H1 (cell line): ENCODE data around the gene PITPNC1. TPM values are rescaled to one million over a fixed set of nuclear protein-coding genes. Genes with fewer than 3 reads are reported as not detected.

ENCODE experiments used
- CTCF ChIA-PET: fragments of 300-600 bp; sonication (Branson Sonifier 250); formaldehyde crosslinking; loops from one replicate; lab custom pipeline; 2021; ENCODE audit not compliant: partially characterized antibody; lab: Charles Lee
- POLR2A ChIA-PET: fragments of 300-600 bp; sonication (Branson Sonifier 250); formaldehyde crosslinking; loops from one replicate; lab custom pipeline; 2021; ENCODE audit warnings: inconsistent platforms; ENCODE audit not compliant: partially characterized antibody; lab: Charles Lee
- DNase-seq, 2 experiments: peaks; one replicate each; pipeline versions ENCODE4 v3.0.0 to v3.0.0-alpha.2; 2010 to 2022; ENCODE audit warnings: low spot score in 2 of 2, low read depth in 1 of 2, mixed read lengths in 1 of 2
- FAIRE-seq: peaks from 2 replicates; lab custom pipeline; 2011; peaks lifted over from hg19 to GRCh38; lab: Jason Lieb, UNC
- H2AFZ ChIP-seq: 2 replicates; pipeline ENCODE4 v1.8.1; 2012; ENCODE audit warnings: low read length, inconsistent platforms
- H2AK5ac ChIP-seq: 2 replicates; pipeline ENCODE4 v1.6.1; 2013; ENCODE audit warnings: low read depth, low read length
- H2BK120ac ChIP-seq: replicated peaks from 2 replicates; pipeline ENCODE3; 2013; ENCODE audit warnings: low read depth, low read length, inconsistent platforms
- H2BK12ac ChIP-seq: 2 replicates; pipeline ENCODE4 v1.6.1; 2013; ENCODE audit warnings: low read depth, low read length
- H2BK15ac ChIP-seq: 2 replicates; pipeline ENCODE4 v1.6.1; 2013; ENCODE audit warnings: low read length
- H2BK20ac ChIP-seq: 2 replicates; pipeline ENCODE4 v1.6.1; 2013; ENCODE audit warnings: low read length
- H2BK5ac ChIP-seq: 2 replicates; pipeline ENCODE4 v1.6.1; 2013; ENCODE audit warnings: low read depth, low read length
- H3K14ac ChIP-seq: 2 replicates; pipeline ENCODE4 v1.6.1; 2013; ENCODE audit warnings: inconsistent platforms; ENCODE audit not compliant: insufficient read length
- H3K18ac ChIP-seq: 2 replicates; pipeline ENCODE4 v1.6.1; 2013; ENCODE audit warnings: low read length; ENCODE audit errors: extremely low read depth
- H3K23ac ChIP-seq: 2 replicates; pipeline ENCODE4 v1.6.1; 2013; ENCODE audit warnings: inconsistent platforms; ENCODE audit not compliant: insufficient read length
- H3K23me2 ChIP-seq: 2 replicates; pipeline ENCODE4 v1.6.1; 2013; ENCODE audit warnings: low read depth, low read length
- H3K27ac ChIP-seq: 2 replicates; pipeline ENCODE4 v1.6.1; 2011; ENCODE audit warnings: low read depth, low read length, inconsistent platforms
- H3K27me3 ChIP-seq, 4 experiments: replicated peaks in 1 of 4; 1 replicate in 1 of 4; 2 replicates in 3 of 4; pipeline versions ENCODE4 v1.6.1 to v1.8.1; 2011 to 2013; ENCODE audit warnings: low read length in 3 of 4, mild to moderate bottlenecking in 3 of 4, inconsistent platforms in 2 of 4, mixed read lengths in 2 of 4, moderate library complexity in 1 of 4; ENCODE audit not compliant: control insufficient read depth in 3 of 4, insufficient read depth in 3 of 4; ENCODE audit errors: extremely low read depth in 1 of 4
- H3K36me3 ChIP-seq, 4 experiments: 2 replicates each; pipeline versions ENCODE4 v1.6.1 to v1.8.1; 2011 to 2013; ENCODE audit warnings: mild to moderate bottlenecking in 4 of 4, low read length in 3 of 4, moderate library complexity in 2 of 4, control low read depth in 1 of 4, inconsistent platforms in 1 of 4; ENCODE audit not compliant: insufficient read depth in 4 of 4, control insufficient read depth in 2 of 4
- H3K4ac ChIP-seq: replicated peaks from 2 replicates; pipeline ENCODE3; 2013; ENCODE audit warnings: low read length, low read depth, mixed read lengths, inconsistent platforms; ENCODE audit not compliant: insufficient read length
- H3K4me1 ChIP-seq, 4 experiments: replicated peaks in 1 of 4; 1 replicate in 1 of 4; 2 replicates in 3 of 4; pipeline versions ENCODE4 v1.6.1 to v1.8.1; 2011 to 2013; ENCODE audit warnings: low read length in 3 of 4, inconsistent platforms in 2 of 4, mixed read lengths in 1 of 4; ENCODE audit not compliant: insufficient read depth in 4 of 4, control insufficient read depth in 3 of 4
- H3K4me2 ChIP-seq, 2 experiments: 2 replicates each; pipeline versions ENCODE4 v1.6.1 to v1.8.1; 2011 to 2013; ENCODE audit warnings: low read depth in 2 of 2, low read length in 2 of 2, control low read depth in 1 of 2, inconsistent platforms in 1 of 2, mild to moderate bottlenecking in 1 of 2; ENCODE audit not compliant: insufficient read depth in 1 of 2
- H3K4me3 ChIP-seq, 4 experiments: fragments of 200-600, 300-600 bp in 1 of 4; sonication (generic), shearing (Covaris generic), sonication (Bioruptor Twin) in 1 of 4; 2 replicates each; pipeline versions ENCODE4 v1.5.1 to v1.8.1; 2011 to 2016; ENCODE audit warnings: low read length in 4 of 4, low read depth in 3 of 4, control low read depth in 2 of 4, inconsistent platforms in 2 of 4, mild to moderate bottlenecking in 2 of 4, mixed read lengths in 1 of 4, moderate library complexity in 1 of 4; ENCODE audit not compliant: insufficient read depth in 2 of 4; ENCODE audit errors: extremely low read depth in 1 of 4
- H3K56ac ChIP-seq: replicated peaks from 2 replicates; pipeline ENCODE3; 2013; ENCODE audit warnings: low read depth, mild to moderate bottlenecking, mixed read lengths, low read length, inconsistent platforms; ENCODE audit not compliant: insufficient read length
- H3K79me1 ChIP-seq: 2 replicates; pipeline ENCODE4 v1.6.1; 2013; ENCODE audit warnings: low read depth, low read length, control low read depth
- H3K79me2 ChIP-seq, 2 experiments: 2 replicates each; pipeline versions ENCODE4 v1.6.1 to v1.8.1; 2012 to 2013; ENCODE audit warnings: low read length in 2 of 2, mild to moderate bottlenecking in 2 of 2, inconsistent platforms in 1 of 2; ENCODE audit not compliant: insufficient read depth in 2 of 2, control insufficient read depth in 1 of 2
- H3K9ac ChIP-seq, 4 experiments: replicated peaks in 1 of 4; 1 replicate in 1 of 4; 2 replicates in 3 of 4; pipeline versions ENCODE4 v1.6.1 to v1.8.1; 2011 to 2013; ENCODE audit warnings: low read depth in 3 of 4, low read length in 3 of 4, control low read depth in 2 of 4, mild to moderate bottlenecking in 2 of 4, moderate library complexity in 2 of 4, inconsistent platforms in 1 of 4; ENCODE audit errors: extremely low read depth in 1 of 4
- H3K9me3 ChIP-seq, 2 experiments: 2 replicates each; pipeline versions ENCODE4 v1.6.1 to v1.8.1; 2012 to 2013; ENCODE audit warnings: mild to moderate bottlenecking in 2 of 2, moderate library complexity in 2 of 2, control low read depth in 1 of 2, inconsistent platforms in 1 of 2, low read depth in 1 of 2, low read length in 1 of 2, mixed read lengths in 1 of 2; ENCODE audit not compliant: insufficient read depth in 2 of 2
- H4K20me1 ChIP-seq, 2 experiments: replicated peaks in 1 of 2; 2 replicates each; pipeline versions ENCODE3 to v1.8.1; 2011 to 2013; ENCODE audit warnings: inconsistent platforms in 2 of 2, low read length in 2 of 2, mild to moderate bottlenecking in 1 of 2; ENCODE audit not compliant: insufficient read depth in 2 of 2, control insufficient read depth in 1 of 2
- H4K5ac ChIP-seq: 2 replicates; pipeline ENCODE4 v1.6.1; 2013; ENCODE audit warnings: low read length, low read depth, mixed read lengths, inconsistent platforms; ENCODE audit not compliant: insufficient read length
- H4K8ac ChIP-seq: 2 replicates; pipeline ENCODE4 v1.8.0; 2013; ENCODE audit warnings: mild to moderate bottlenecking, moderate library complexity, low read length, inconsistent platforms; ENCODE audit not compliant: insufficient read depth; ENCODE audit errors: extremely low read depth
- H4K91ac ChIP-seq: replicated peaks from 2 replicates; pipeline ENCODE3; 2013; ENCODE audit warnings: low read length, mixed read lengths, inconsistent platforms; ENCODE audit not compliant: insufficient read length
- CEBPB ChIP-seq: IDR thresholded peaks from 2 replicates; pipeline ENCODE4 v1.6.1; 2012; ENCODE audit warnings: low read depth, low read length
- EZH2 ChIP-seq: fragments of 200-600 bp; sonication (generic); IDR thresholded peaks from 2 replicates; pipeline ENCODE4 v1.7.1; 2012; ENCODE audit warnings: low read depth, mild to moderate bottlenecking, moderate library complexity, low read length, inconsistent platforms; ENCODE audit not compliant: severe bottlenecking
- PHF8 ChIP-seq: fragments of 200-600 bp; sonication (generic); conservative IDR thresholded peaks from 2 replicates; pipeline ENCODE4 v1.7.1; 2012; ENCODE audit warnings: low read depth, mild to moderate bottlenecking, inconsistent platforms, low read length, moderate library complexity
- SIN3A ChIP-seq, 2 experiments: IDR thresholded peaks in 1 of 2; conservative IDR thresholded peaks in 1 of 2; 2 replicates each; pipeline ENCODE4 v1.6.1; 2011 to 2012; ENCODE audit warnings: low read length in 2 of 2, improper control_type of control experiment in 1 of 2, low read depth in 1 of 2, mild to moderate bottlenecking in 1 of 2
- SIX5 ChIP-seq: IDR thresholded peaks from 2 replicates; pipeline ENCODE4 v1.6.1; 2011; ENCODE audit warnings: mild to moderate bottlenecking, low read depth, low read length
- WGBS, 2 experiments: shearing (Covaris generic) in 1 of 2; methylation state at CpG; one replicate each; pipeline versions ENCODE4 v1.1.6 to v1.1.7; 2013 to 2015; ENCODE audit warnings: low lambda C conversion rate in 2 of 2, mixed read lengths in 2 of 2, inconsistent platforms in 1 of 2, low coverage in 1 of 2, missing lambda C conversion rate in 1 of 2; ENCODE audit not compliant: insufficient replicate concordance in 2 of 2, insufficient coverage in 1 of 2, insufficient read length in 1 of 2; ENCODE audit errors: extremely low coverage in 1 of 2, missing lambda C conversion rate in 1 of 2; 5-methylcytosine and 5-hydroxymethylcytosine counted together
- polyA plus RNA-seq, 7 experiments: library from polyadenylated mRNA; depleted of rRNA in 3 of 7; stranded (reverse) in 5 of 7; unstranded in 2 of 7; fragments of >200 nt in 5 of 7; fragments of 200-250 nt in 2 of 7; gene quantifications; 1 replicate in 5 of 7; 2 replicates in 1 of 7; 4 replicates in 1 of 7; pipeline versions ENCODE4 v1.2.1 to v1.2.3, GENCODE V29; 2011 to 2013; ENCODE audit warnings: missing spikeins in 2 of 7, mixed read lengths in 2 of 7
- total RNA-seq: library from RNA; stranded (reverse); fragmentation: NEBNext Ultra II Directional; extraction: Animal tissue kit (Norgen Biotek cat#: 25700); gene quantifications from 2 replicates; pipeline ENCODE4 v1.2.1, GENCODE V29; 2021

PITPNC1 gene
- total and polyA plus RNA-seq, 2 of the 8 experiments (the other 6 are each of a cell fraction or from before 2014, with no cell fraction given), result 17.6 to 54.7 TPM

GRCh38 chr17:67635681-67636080 lies 258.6 kb downstream of the PITPNC1 start:
- Histone ChIP-seq H2BK15ac (no peak overlapping the region), H3K4me1 (no peaks in the 10 kb centered on the region), H3K14ac (no peak overlapping the region), H3K23me2 (no peaks in the 10 kb centered on the region), H3K18ac (no peak overlapping the region), H3K79me2 (no peaks in the 10 kb centered on the region), H3K79me1 (no peaks in the 10 kb centered on the region), H3K27ac (no peak overlapping the region), H2BK20ac (no peak overlapping the region), H2AK5ac (no peak overlapping the region), H4K20me1 (no peaks in the 10 kb centered on the region), H4K5ac (no peak overlapping the region), H4K8ac (no peak overlapping the region), H3K23ac (no peak overlapping the region), H2BK5ac (no peak overlapping the region), H3K9ac (no peak overlapping the region), H3K4me3 (no peak overlapping the region), H2BK12ac (no peak overlapping the region), H2AFZ (no peak overlapping the region), H3K4me2 (no peak overlapping the region), H3K9me3 (no peaks in the 10 kb centered on the region), H3K56ac (no peak overlapping the region), H2BK120ac (no peak overlapping the region), H4K91ac (no peak overlapping the region), H3K27me3 (no peaks in the 10 kb centered on the region), H3K36me3 (peaks cover 0 to 13% (median 0%) of the 10 kb centered on the region in 4 experiments; a peak in 3 of 8 replicates), H3K4ac (no peak overlapping the region)
- FAIRE-seq, result no peak
- no peak for DNase-seq
- TF ChIP-seq SIN3A (conservative IDR thresholded peaks at IDR 0.05 in 1 of 2, IDR thresholded peaks at IDR 0.05 in 1 of 2; ENCODE audit: low read depth in 1 of 2, low read length in 2 of 2) (no peak), SIX5 (no peak), CEBPB (no peak), PHF8 (no peak), EZH2 (no peak)
- 95% methylated on average over 7 of the region's 7 CpGs; no CpG with 5 or more reads in 1 of the 2 experiments for WGBS, 2 experiments
- POLR2A ChIA-PET, result no interaction called here
- CTCF ChIA-PET, result no interaction called here
